ENCODE data around the gene GPC1.
"Not testable (repeated sequence)": the region's sequence is repeated elsewhere in the genome, so short reads cannot be mapped to it uniquely, and the experiment has no call there.

Gene GPC1

DNA sequence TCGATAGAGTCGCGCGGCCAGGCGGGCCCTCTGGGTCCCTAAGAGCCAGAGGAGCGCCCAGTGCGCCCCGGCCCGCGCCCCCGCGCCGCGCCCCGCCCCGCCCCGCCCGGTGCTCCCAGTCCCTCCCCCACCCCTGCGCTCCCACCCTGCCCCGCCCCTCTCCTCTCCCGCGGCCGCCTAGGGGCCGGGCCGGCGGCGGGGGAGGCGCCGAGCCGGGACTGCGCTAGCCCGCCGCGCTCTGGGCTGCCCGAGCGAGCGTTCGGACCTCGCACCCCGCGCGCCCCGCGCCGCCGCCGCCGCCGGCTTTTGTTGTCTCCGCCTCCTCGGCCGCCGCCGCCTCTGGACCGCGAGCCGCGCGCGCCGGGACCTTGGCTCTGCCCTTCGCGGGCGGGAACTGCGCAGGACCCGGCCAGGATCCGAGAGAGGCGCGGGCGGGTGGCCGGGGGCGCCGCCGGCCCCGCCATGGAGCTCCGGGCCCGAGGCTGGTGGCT lies at the start of gene GPC1:
Gene GPC1 (plus strand): TSS at position 207 of the 491 bp plus-strand sequence. CDS start 256 bp downstream, at position 463.
- peaks cover 19% of the 10 kb centered on the region for H3K27me3 Mint-ChIP-seq (ENCODE audit: low read depth, poor library complexity)
- no peaks in the 10 kb centered on the region for H3K9me3 Mint-ChIP-seq
- no peak within 1 kb of the TSS for H3K27ac Mint-ChIP-seq
- peak within 1 kb of the TSS; percentile 86 for H3K4me3 Mint-ChIP-seq
- TF ChIP-seq CTCF (IDR thresholded peaks at IDR 0.05) = no peak
- peaks cover 15% of the 10 kb centered on the region for H3K4me1 Mint-ChIP-seq
- DNase-seq = peak; percentile 86
- no peaks in the 10 kb centered on the region for H3K36me3 Mint-ChIP-seq (ENCODE audit: low read depth)

DNA sequence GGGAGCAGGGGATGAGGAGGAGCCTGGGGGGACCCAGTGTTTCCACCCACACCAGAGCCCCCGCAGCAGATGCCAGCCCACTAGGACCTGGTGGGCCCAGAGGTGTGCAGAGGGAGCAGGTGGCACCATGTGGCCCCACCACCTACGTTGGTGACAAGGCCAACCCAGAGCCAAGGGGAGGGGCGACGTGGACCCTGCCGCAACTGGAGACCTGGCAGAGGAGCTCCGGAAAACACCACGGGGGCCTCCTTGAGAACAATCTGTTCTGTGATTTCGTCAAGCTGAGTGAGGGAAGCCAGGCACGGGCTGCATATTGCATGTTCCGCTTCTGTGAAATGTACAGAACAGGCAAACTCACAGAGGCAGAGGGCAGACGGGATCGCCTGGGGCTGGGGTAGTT lies 49.1 kb upstream of the GPC1 start:
- Mint-ChIP-seq H3K27me3 (ENCODE audit: low read depth, poor library complexity) (peaks cover 6% of the 10 kb centered on the region), H3K9me3 (no peaks in the 10 kb centered on the region), H3K27ac (no peak overlapping the region), H3K4me1 (peaks cover 12% of the 10 kb centered on the region), H3K36me3 (ENCODE audit: low read depth) (no peaks in the 10 kb centered on the region), H3K4me3 (no peak overlapping the region)
- TF ChIP-seq CTCF (IDR thresholded peaks at IDR 0.05) = no peak
- DNase-seq = peak; percentile 1

DNA sequence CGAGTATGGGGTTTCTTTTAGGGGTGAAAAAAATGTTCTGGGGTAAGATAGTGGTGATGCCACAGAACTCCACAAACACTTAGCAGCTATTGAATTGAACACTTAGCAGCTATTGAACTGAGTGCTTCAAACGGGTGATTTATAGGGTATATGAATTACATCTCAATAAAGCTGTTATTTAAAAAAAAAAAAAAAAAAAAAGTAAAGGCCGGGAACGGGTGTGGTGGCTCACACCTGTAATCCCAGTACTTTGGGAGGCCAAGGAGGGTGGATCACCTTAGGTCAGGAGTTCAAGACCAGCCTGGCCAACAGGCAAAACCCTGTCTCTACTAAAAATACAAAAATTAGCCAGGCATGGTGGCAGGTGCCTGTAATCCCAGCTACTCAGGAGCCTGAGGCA lies 48.7 kb upstream of the GPC1 start:
- DNase-seq; H3K4me3 Mint-ChIP-seq; H3K27ac Mint-ChIP-seq; H3K27me3 Mint-ChIP-seq (ENCODE audit: low read depth, poor library complexity); H3K9me3 Mint-ChIP-seq; H3K36me3 Mint-ChIP-seq (ENCODE audit: low read depth): not testable (repeated sequence)
- H3K4me1 Mint-ChIP-seq = peaks cover 12% of the 10 kb centered on the region

GRCh38 chr2:240387325-240387668 lies 48.2 kb upstream of the GPC1 start:
- peaks cover 13% of the 10 kb centered on the region for H3K4me1 Mint-ChIP-seq
- no peak overlapping the region for H3K4me3 Mint-ChIP-seq
- DNase-seq = no peak
- TF ChIP-seq CTCF (IDR thresholded peaks at IDR 0.05) = no peak
- H3K27me3 Mint-ChIP-seq (ENCODE audit: low read depth, poor library complexity) = peaks cover 6% of the 10 kb centered on the region
- H3K9me3 Mint-ChIP-seq = no peaks in the 10 kb centered on the region
- no peak overlapping the region for H3K27ac Mint-ChIP-seq
- no peaks in the 10 kb centered on the region for H3K36me3 Mint-ChIP-seq (ENCODE audit: low read depth)

DNA sequence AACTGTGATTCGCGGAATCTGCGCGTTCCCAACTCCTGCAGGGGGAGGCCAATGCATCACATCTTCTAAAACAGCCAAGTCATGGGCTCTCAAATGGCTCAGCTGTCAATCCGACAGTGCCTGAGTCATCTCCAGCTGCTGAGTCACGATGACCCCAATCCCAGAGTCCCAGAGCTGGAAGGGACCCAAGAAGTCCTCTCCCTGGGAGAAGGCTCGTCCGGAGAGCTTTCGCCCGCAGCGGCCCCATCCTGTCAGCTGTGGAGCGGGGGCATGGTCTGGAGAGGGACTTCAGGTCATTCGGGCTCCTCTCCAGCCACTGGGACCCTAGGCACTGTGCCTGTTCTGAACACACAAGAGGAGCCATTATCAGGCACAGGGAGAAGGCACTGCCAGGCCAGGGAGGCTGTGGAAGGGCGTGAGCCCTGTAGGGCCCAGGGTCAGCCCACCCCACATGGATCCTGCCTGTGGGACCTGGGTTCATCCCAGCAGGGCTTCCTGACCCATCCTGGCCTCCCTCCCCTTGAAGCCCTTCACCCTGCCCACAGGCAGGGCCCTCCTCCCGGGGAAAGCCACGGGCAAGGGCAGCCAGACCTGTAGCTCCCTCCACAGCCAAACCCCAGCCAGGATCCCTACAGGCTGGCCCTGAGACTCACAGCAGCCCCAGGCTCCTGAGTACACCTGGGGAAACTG lies 47.6 kb upstream of the GPC1 start:
- Mint-ChIP-seq H3K4me3 (no peak overlapping the region), H3K36me3 (ENCODE audit: low read depth) (no peaks in the 10 kb centered on the region), H3K4me1 (peaks cover 18% of the 10 kb centered on the region), H3K9me3 (no peaks in the 10 kb centered on the region), H3K27ac (no peak overlapping the region), H3K27me3 (ENCODE audit: low read depth, poor library complexity) (peaks cover 6% of the 10 kb centered on the region)
- peak; percentile 1 for DNase-seq
- no peak for TF ChIP-seq CTCF (IDR thresholded peaks at IDR 0.05)

DNA sequence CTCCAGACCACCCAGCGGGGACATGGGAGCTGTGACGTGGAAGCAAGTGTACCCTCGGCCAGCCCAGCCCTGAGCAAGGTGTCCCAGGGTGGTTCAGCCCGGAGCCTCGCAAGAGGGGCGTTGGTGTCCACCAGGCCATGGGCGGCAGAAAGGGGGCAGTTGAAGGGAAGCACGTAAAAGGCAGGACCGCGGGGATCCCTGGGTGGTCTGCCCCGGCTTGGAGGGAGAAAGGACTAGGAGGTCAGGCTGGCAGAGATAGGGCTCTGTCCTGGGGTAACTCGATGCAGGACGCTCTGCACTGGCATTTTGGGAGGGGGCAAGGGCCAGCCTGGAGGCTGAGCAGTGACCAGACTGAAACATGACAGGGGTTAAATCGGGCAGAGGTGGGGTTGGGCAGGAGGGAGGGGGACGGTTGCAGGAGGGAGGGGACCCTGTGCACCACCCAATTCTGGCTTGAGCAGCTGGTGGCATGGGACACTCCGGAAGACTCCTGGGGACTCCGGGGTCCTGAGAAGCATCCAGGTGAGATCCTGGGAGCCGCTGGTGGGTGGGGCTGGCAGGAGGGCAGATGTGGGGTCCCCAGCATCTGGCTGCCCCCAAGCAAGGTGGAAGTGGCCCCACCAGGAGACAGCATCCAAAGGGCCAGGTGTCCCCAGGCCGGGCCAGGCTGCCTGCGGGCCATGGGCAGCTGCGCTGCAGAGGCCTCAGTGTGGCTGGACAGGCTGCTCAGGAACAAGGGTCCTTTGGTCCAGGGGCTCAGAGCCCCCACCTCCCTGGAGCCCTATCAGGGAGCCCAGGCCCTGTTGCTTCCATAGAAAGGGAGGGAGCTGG lies 46.8 kb upstream of the GPC1 start:
- Mint-ChIP-seq H3K4me3 (no peak overlapping the region), H3K27me3 (ENCODE audit: low read depth, poor library complexity) (peaks cover 6% of the 10 kb centered on the region), H3K36me3 (ENCODE audit: low read depth) (no peaks in the 10 kb centered on the region), H3K4me1 (peaks cover 21% of the 10 kb centered on the region), H3K27ac (no peak overlapping the region), H3K9me3 (no peaks in the 10 kb centered on the region)
- peak; percentile 1 for DNase-seq
- no peak for TF ChIP-seq CTCF (IDR thresholded peaks at IDR 0.05)
